H9 (cell line): ENCODE data around the gene PRKAG2. TPM values are rescaled to one million over a fixed set of nuclear protein-coding genes. Genes with fewer than 3 reads are reported as not detected.

Experiments used
- DNase-seq: peaks from one replicate; pipeline ENCODE4 v3.0.0-alpha.2; 2017
- H2AFZ ChIP-seq: one replicate; pipeline ENCODE4 v1.6.1; 2013; ENCODE audit warnings: mild to moderate bottlenecking, low read length, control low read depth, moderate library complexity
- H2AK5ac ChIP-seq: 2 replicates; pipeline ENCODE4 v1.6.1; 2013; ENCODE audit warnings: low read length, control low read depth, mixed read lengths; ENCODE audit not compliant: insufficient read length
- H2BK120ac ChIP-seq: one replicate; pipeline ENCODE4 v1.6.1; 2013; ENCODE audit warnings: low read depth, mild to moderate bottlenecking, low read length, control low read depth, inconsistent platforms; ENCODE audit not compliant: poor library complexity, severe bottlenecking
- H2BK12ac ChIP-seq: 2 replicates; pipeline ENCODE4 v1.6.1; 2013; ENCODE audit warnings: low read length, control low read depth, mixed read lengths, low read depth; ENCODE audit not compliant: insufficient read length
- H2BK15ac ChIP-seq: 2 replicates; pipeline ENCODE4 v1.6.1; 2013; ENCODE audit warnings: low read depth, low read length, control low read depth
- H2BK20ac ChIP-seq: one replicate; pipeline ENCODE4 v1.6.1; 2013; ENCODE audit warnings: low read depth, mild to moderate bottlenecking, low read length, control low read depth, inconsistent platforms; ENCODE audit not compliant: poor library complexity, severe bottlenecking
- H2BK5ac ChIP-seq: 2 replicates; pipeline ENCODE4 v1.6.1; 2013; ENCODE audit warnings: low read length, control low read depth, mixed read lengths; ENCODE audit not compliant: insufficient read length
- H3K14ac ChIP-seq: 2 replicates; pipeline ENCODE4 v1.6.1; 2013; ENCODE audit warnings: low read length, control low read depth; ENCODE audit not compliant: insufficient read depth
- H3K18ac ChIP-seq: 2 replicates; pipeline ENCODE4 v1.6.1; 2013; ENCODE audit warnings: low read depth, mild to moderate bottlenecking, mixed read lengths, low read length, control low read depth; ENCODE audit not compliant: insufficient read length
- H3K23ac ChIP-seq: 2 replicates; pipeline ENCODE4 v1.6.1; 2013; ENCODE audit warnings: low read length, control low read depth, mixed read lengths, low read depth; ENCODE audit not compliant: insufficient read length
- H3K23me2 ChIP-seq: 2 replicates; pipeline ENCODE4 v1.6.1; 2013; ENCODE audit warnings: low read depth, mild to moderate bottlenecking, mixed read lengths, low read length, control low read depth; ENCODE audit not compliant: insufficient read length, poor library complexity, severe bottlenecking
- H3K27ac ChIP-seq: 2 replicates; pipeline ENCODE4 v1.5.1; 2013; ENCODE audit warnings: low read length, control low read depth, mixed read lengths, low read depth; ENCODE audit not compliant: insufficient read length
- H3K27me3 ChIP-seq: 2 replicates; pipeline ENCODE4 v1.6.1; 2013; ENCODE audit warnings: low read length, control low read depth, inconsistent platforms; ENCODE audit not compliant: insufficient read depth
- H3K4ac ChIP-seq: 2 replicates; pipeline ENCODE4 v1.6.1; 2013; ENCODE audit warnings: low read depth, mild to moderate bottlenecking, control low read depth, inconsistent platforms, low read length, moderate library complexity
- H3K4me1 ChIP-seq: 2 replicates; pipeline ENCODE4 v1.6.1; 2013; ENCODE audit warnings: low read length, control low read depth, inconsistent platforms; ENCODE audit not compliant: insufficient read depth
- H3K4me2 ChIP-seq: 2 replicates; pipeline ENCODE4 v1.6.1; 2013; ENCODE audit warnings: low read length, control low read depth, mixed read lengths; ENCODE audit not compliant: insufficient read length, insufficient read depth
- H3K56ac ChIP-seq: 2 replicates; pipeline ENCODE4 v1.6.1; 2013; ENCODE audit warnings: low read depth, mild to moderate bottlenecking, mixed read lengths, low read length, control low read depth; ENCODE audit not compliant: insufficient read length
- H3K79me1 ChIP-seq: 2 replicates; pipeline ENCODE4 v1.6.1; 2013; ENCODE audit warnings: low read depth, mild to moderate bottlenecking, moderate library complexity, low read length, control low read depth, inconsistent platforms; ENCODE audit not compliant: insufficient read depth, poor library complexity, severe bottlenecking
- H3K79me2 ChIP-seq: 2 replicates; pipeline ENCODE4 v1.6.1; 2013; ENCODE audit warnings: low read length, control low read depth, inconsistent platforms; ENCODE audit not compliant: insufficient read depth
- H3K9ac ChIP-seq: 2 replicates; pipeline ENCODE4 v1.6.1; 2013; ENCODE audit warnings: low read length, control low read depth, mixed read lengths; ENCODE audit not compliant: insufficient read length; ENCODE audit errors: extremely low read depth
- H3K9me3 ChIP-seq: one replicate; pipeline ENCODE4 v1.6.1; 2013; ENCODE audit warnings: low read depth, low read length, inconsistent platforms; ENCODE audit not compliant: control insufficient read depth
- H3T11ph ChIP-seq: one replicate; pipeline ENCODE4 v1.6.1; 2013; ENCODE audit warnings: mild to moderate bottlenecking, low read length, control low read depth, inconsistent platforms
- H4K20me1 ChIP-seq: one replicate; pipeline ENCODE4 v1.6.1; 2013; ENCODE audit not compliant: control insufficient read depth, insufficient read length, insufficient read depth
- H4K5ac ChIP-seq: 2 replicates; pipeline ENCODE4 v1.6.1; 2013; ENCODE audit warnings: low read depth, mild to moderate bottlenecking, mixed read lengths, low read length, control low read depth; ENCODE audit not compliant: insufficient read length
- H4K8ac ChIP-seq: replicated peaks from 2 replicates; pipeline ENCODE4 v1.6.1; 2013; ENCODE audit warnings: low read length, control low read depth, mixed read lengths, low read depth; ENCODE audit not compliant: insufficient read length
- H4K91ac ChIP-seq: 2 replicates; pipeline ENCODE4 v1.6.1; 2013; ENCODE audit warnings: low read depth, mild to moderate bottlenecking, moderate library complexity, mixed read lengths, low read length, control low read depth; ENCODE audit not compliant: insufficient read length
- H3K27ac Mint-ChIP-seq, 3 experiments: 2 replicates in 2 of 3; 3 replicates in 1 of 3; pipeline ENCODE4 v1.8.0; 2020 to 2021; ENCODE audit warnings: mixed read lengths in 3 of 3, mild to moderate bottlenecking in 1 of 3, moderate library complexity in 1 of 3
- H3K27me3 Mint-ChIP-seq: 2 replicates; pipeline ENCODE4 v1.8.0; 2021; ENCODE audit warnings: low read depth, mild to moderate bottlenecking, moderate library complexity, mixed read lengths
- H3K36me3 Mint-ChIP-seq, 3 experiments: 2 replicates in 2 of 3; 3 replicates in 1 of 3; pipeline ENCODE4 v1.8.0; 2020 to 2021; ENCODE audit warnings: low read depth in 3 of 3, mixed read lengths in 3 of 3; ENCODE audit not compliant: insufficient read depth in 1 of 3
- H3K4me1 Mint-ChIP-seq, 2 experiments: 2 replicates each; pipeline ENCODE4 v1.8.0; 2020; ENCODE audit warnings: mixed read lengths in 2 of 2
- H3K4me3 Mint-ChIP-seq, 2 experiments: 2 replicates in 1 of 2; 3 replicates in 1 of 2; pipeline ENCODE4 v1.8.0; 2020 to 2021; ENCODE audit warnings: mild to moderate bottlenecking in 2 of 2, mixed read lengths in 2 of 2, moderate library complexity in 1 of 2
- H3K9me3 Mint-ChIP-seq, 2 experiments: 2 replicates in 1 of 2; 3 replicates in 1 of 2; pipeline ENCODE4 v1.8.0; 2020; ENCODE audit warnings: mild to moderate bottlenecking in 2 of 2, mixed read lengths in 2 of 2, moderate library complexity in 1 of 2
- CTCF ChIP-seq: fragments of 200-600 bp; sonication (generic); conservative IDR thresholded peaks from 3 replicates; pipeline ENCODE4 v1.8.0; 2021; ENCODE audit warnings: antibody characterized with exemption, mild to moderate bottlenecking
- WGBS: extraction: QIAGEN DNeasy Blood & Tissue Kit; methylation state at CpG from one replicate; pipeline ENCODE4 v1.1.7; 2013; ENCODE audit warnings: missing lambda C conversion rate, low lambda C conversion rate, mixed read lengths; ENCODE audit not compliant: insufficient read length; ENCODE audit errors: extremely low coverage; 5-methylcytosine and 5-hydroxymethylcytosine counted together
- total RNA-seq: library from RNA; stranded (reverse); gene quantifications from 2 replicates; pipeline ENCODE4 v1.2.1, GENCODE V29; 2021

Gene PRKAG2
- total RNA-seq, 1 experiment from 2014 or later: 11.8 TPM

GRCh38 chr7:151592868-151593486, 283.9 kb downstream of the PRKAG2 start:
- no peak overlapping the region for H2BK15ac ChIP-seq
- no CpG with 5 or more reads among the region's 12 CpGs for WGBS
- DNase-seq: no peak
- no peak overlapping the region for H2BK12ac ChIP-seq
- no peak overlapping the region for H4K5ac ChIP-seq
- H3K27ac Mint-ChIP-seq: no peak overlapping the region; a peak in 1 of 7 replicates
- H4K91ac ChIP-seq: no peak overlapping the region
- no peak overlapping the region for H3K23ac ChIP-seq
- no peaks in the 10 kb centered on the region for H3K9me3 Mint-ChIP-seq
- no peaks in the 10 kb centered on the region for H3K27me3 ChIP-seq
- H2BK120ac ChIP-seq: no peak overlapping the region
- H3K79me2 ChIP-seq: no peaks in the 10 kb centered on the region
- no peak overlapping the region for H3K4ac ChIP-seq
- H3K27ac ChIP-seq: no peak overlapping the region
- no peak overlapping the region for H3K9ac ChIP-seq
- H2AK5ac ChIP-seq: no peak overlapping the region
- H4K8ac ChIP-seq: no peak overlapping the region
- H3K9me3 ChIP-seq: no peaks in the 10 kb centered on the region
- no peaks in the 10 kb centered on the region for H3K79me1 ChIP-seq
- no peak overlapping the region for H2BK5ac ChIP-seq
- H3K14ac ChIP-seq: no peak overlapping the region
- no peak overlapping the region for H3K4me2 ChIP-seq
- H3K27me3 Mint-ChIP-seq: no peaks in the 10 kb centered on the region
- H3K56ac ChIP-seq: no peak overlapping the region
- H2AFZ ChIP-seq: no peak overlapping the region
- H3K4me3 Mint-ChIP-seq: no peak overlapping the region
- no peaks in the 10 kb centered on the region for H3K23me2 ChIP-seq
- no peak overlapping the region for H2BK20ac ChIP-seq
- no peak overlapping the region for H3K18ac ChIP-seq
- no peak for TF ChIP-seq CTCF
- peaks cover 0 to 5% of the 10 kb centered on the region in 2 experiments; a peak in 2 of 4 replicates for H3K4me1 Mint-ChIP-seq
- no peaks in the 10 kb centered on the region for H4K20me1 ChIP-seq
- H3T11ph ChIP-seq: no peak overlapping the region
- H3K4me1 ChIP-seq: no peaks in the 10 kb centered on the region
- no peaks in the 10 kb centered on the region; a peak in 1 of 7 replicates for H3K36me3 Mint-ChIP-seq
